WTC11 (cell line): ENCODE data around the gene MXRA8. TPM values are rescaled to one million over a fixed set of nuclear protein-coding genes. Genes with fewer than 3 reads are reported as not detected.

Source experiments
- ATAC-seq: fragments of 200-7000 bp; cut with Tn5 transposase; 2 replicates; pipeline ENCODE4 v1.10.0; 2021; ENCODE audit warnings: mild to moderate bottlenecking, moderate library complexity
- CTCF ChIA-PET: fragments of 300-600 bp; sonication (Branson Sonifier 250); formaldehyde crosslinking; loops from one replicate; lab custom pipeline; 2021; ENCODE audit warnings: antibody characterized with exemption; lab: Charles Lee
- POLR2A ChIA-PET: fragments of 350-600 bp; sonication (Branson Sonifier 250); formaldehyde crosslinking; loops from one replicate; lab custom pipeline; 2021; ENCODE audit warnings: antibody characterized with exemption; lab: Charles Lee
- DNase-seq: peaks from one replicate; pipeline ENCODE4 v3.0.0; 2021; ENCODE audit warnings: low spot score
- H3K27ac Mint-ChIP-seq: 2 replicates; pipeline ENCODE4 v1.8.0; 2021; ENCODE audit warnings: mixed read lengths
- H3K27me3 Mint-ChIP-seq: 2 replicates; pipeline ENCODE4 v1.8.0; 2021; ENCODE audit warnings: low read depth, mild to moderate bottlenecking, moderate library complexity, mixed read lengths
- H3K36me3 Mint-ChIP-seq: 2 replicates; pipeline ENCODE4 v1.8.0; 2021; ENCODE audit warnings: mixed read lengths
- H3K4me1 Mint-ChIP-seq: 2 replicates; pipeline ENCODE4 v1.8.0; 2022; ENCODE audit warnings: mixed read lengths
- H3K4me3 Mint-ChIP-seq: 2 replicates; pipeline ENCODE4 v1.8.0; 2021; ENCODE audit warnings: mild to moderate bottlenecking, moderate library complexity, mixed read lengths
- H3K9me3 Mint-ChIP-seq: 2 replicates; pipeline ENCODE4 v1.8.0; 2021; ENCODE audit warnings: mixed read lengths
- ARID4B ChIP-seq: sonication (generic); formaldehyde crosslinking; IDR thresholded peaks from 2 replicates; pipeline ENCODE4 v1.8.0; 2023; ENCODE audit warnings: missing genetic modification reagents, mild to moderate bottlenecking, borderline replicate concordance
- E2F1 ChIP-seq: sonication (generic); formaldehyde crosslinking; IDR thresholded peaks from 2 replicates; pipeline ENCODE4 v1.8.0; 2022; ENCODE audit warnings: mild to moderate bottlenecking, missing genetic modification reagents
- FOXK1 ChIP-seq: sonication (generic); formaldehyde crosslinking; IDR thresholded peaks from 2 replicates; pipeline ENCODE4 v1.8.0; 2022; ENCODE audit warnings: mild to moderate bottlenecking, moderate library complexity, missing genetic modification reagents
- HMGA2 ChIP-seq: fragments of 250-450 bp; sonication (Bioruptor Pico); IDR thresholded peaks from 2 replicates; pipeline ENCODE4 v1.4.0; 2021; ENCODE audit warnings: mild to moderate bottlenecking, moderate library complexity
- IRF1 ChIP-seq: sonication (generic); formaldehyde crosslinking; IDR thresholded peaks from 2 replicates; pipeline ENCODE4 v1.8.0; 2023; ENCODE audit warnings: missing genetic modification reagents
- MYBL2 ChIP-seq: sonication (generic); formaldehyde crosslinking; IDR thresholded peaks from 2 replicates; pipeline ENCODE4 v1.8.1; 2023; ENCODE audit warnings: mild to moderate bottlenecking, moderate library complexity, missing genetic modification reagents
- RELA ChIP-seq: sonication (generic); formaldehyde crosslinking; IDR thresholded peaks from 2 replicates; pipeline ENCODE4 v1.8.1; 2022; ENCODE audit warnings: missing genetic modification reagents, mild to moderate bottlenecking, borderline replicate concordance
- SOX15 ChIP-seq: fragments of 250-450 bp; sonication (Bioruptor Pico); IDR thresholded peaks from 2 replicates; pipeline ENCODE4 v1.9.0; 2021; ENCODE audit warnings: mild to moderate bottlenecking
- TP53 ChIP-seq: sonication (generic); formaldehyde crosslinking; IDR thresholded peaks from 2 replicates; pipeline ENCODE4 v1.8.1; 2023; ENCODE audit warnings: mild to moderate bottlenecking, missing genetic modification reagents
- ZBTB21 ChIP-seq: sonication (generic); formaldehyde crosslinking; IDR thresholded peaks from 2 replicates; pipeline ENCODE4 v1.8.1; 2023; ENCODE audit warnings: mild to moderate bottlenecking, missing genetic modification reagents, borderline replicate concordance
- ZBTB43 ChIP-seq: sonication (generic); formaldehyde crosslinking; IDR thresholded peaks from 2 replicates; pipeline ENCODE4 v1.8.1; 2023; ENCODE audit warnings: mild to moderate bottlenecking, missing genetic modification reagents
- ZNF512 ChIP-seq: sonication (generic); formaldehyde crosslinking; IDR thresholded peaks from 2 replicates; pipeline ENCODE4 v1.8.1; 2022; ENCODE audit warnings: missing genetic modification reagents, borderline replicate concordance
- total RNA-seq: library from RNA; stranded (reverse); gene quantifications from 3 replicates; pipeline ENCODE4 v1.2.3, GENCODE V29; 2021

MXRA8 gene
- total RNA-seq, 1 experiment from 2014 or later: 6.7 TPM

GRCh38 chr1:1309251-1310108 lies 48.9 kb downstream of the MXRA8 start (continued):
- TF ChIP-seq ZNF512 (CRISPR knock-in tag) (no peak), SOX15 (CRISPR knock-in tag) (no peak), HMGA2 (no peak), TP53 (CRISPR knock-in tag) (no peak), ZBTB43 (no peak; the same call in 1 of the 2 replicates), E2F1 (CRISPR knock-in tag) (no peak)

- TF ChIP-seq ZBTB21 (CRISPR knock-in tag) (no peak), RELA (CRISPR knock-in tag) (peak; percentile 21; the same call in 1 of the 2 replicates), ARID4B (CRISPR knock-in tag) (peak; percentile 35; the same call in 1 of the 2 replicates), IRF1 (CRISPR knock-in tag) (peak; percentile 13; the same call in 1 of the 2 replicates), MYBL2 (peak; percentile 15; the same call in 1 of the 2 replicates), E2F1 (CRISPR knock-in tag) (no peak), TP53 (CRISPR knock-in tag) (0 out of 2 replicates have a peak, but pooled peaks have one; percentile 42), FOXK1 (0 out of 2 replicates have a peak, but pooled peaks have one; percentile 7)
- TF ChIP-seq, all 79 proteins: peak for 6
- no peak overlapping the region for H3K27ac Mint-ChIP-seq
- CTCF ChIA-PET: interaction anchor here (1.8 to 3.2 kb wide), 2 partner anchors 9 to 18 kb away, joined by 6 to 17 read pairs; no protein-coding TSS in a partner anchor
- POLR2A ChIA-PET: interaction anchor here (1.2 kb wide), 1 partner anchor 67 kb away, joined by 3 read pairs; the partner anchor contains the start of gene AURKAIP1
- peaks cover 12% of the 10 kb centered on the region for H3K36me3 Mint-ChIP-seq
- H3K27me3 Mint-ChIP-seq: peaks cover 6% of the 10 kb centered on the region; the same call in 1 of the 2 replicates
- peaks cover 21% of the 10 kb centered on the region for H3K4me1 Mint-ChIP-seq
- peak overlapping the region; percentile 70 for H3K4me3 Mint-ChIP-seq
- DNase-seq (no peak), ATAC-seq (no peak)
- no peaks in the 10 kb centered on the region for H3K9me3 Mint-ChIP-seq
Measured at GRCh38 chr1:1308756-1309250, 49.6 kb downstream of the MXRA8 start.
